Spleen (tissue), 7 donors: ENCODE measurements around the gene LYRM4.

Experiments used
- POLR2A ChIP-seq, 3 donors: fragments of 450-650 bp; IDR thresholded peaks; one replicate each; pipeline ENCODE4 v1.5.1; 2017; ENCODE audit warnings: antibody characterized with exemption in 3 of 3, mild to moderate bottlenecking in 1 of 3
- POLR2AphosphoS5 ChIP-seq, 3 donors: sonication (generic); formaldehyde crosslinking; IDR thresholded peaks; one replicate each; pipeline ENCODE4 v1.5.1; 2017; ENCODE audit warnings: antibody characterized with exemption in 3 of 3
- TF ChIP-seq, protein P1 (sequence below), 11 experiments: fragments of 200-600 bp in 7 of 11; fragments of 450-650 bp in 4 of 11; sonication (generic) in 4 of 11; IDR thresholded peaks in 8 of 11; conservative IDR thresholded peaks in 3 of 11; 1 replicate in 7 of 11; 2 replicates in 4 of 11; pipeline versions ENCODE4 v1.4.0 to v1.8.0; 2016 to 2021; ENCODE audit warnings: antibody characterized with exemption in 11 of 11, inconsistent platforms in 4 of 11, mild to moderate bottlenecking in 1 of 11
- donor health status: DM: no; HTN: no; CAD: no; lungs with moderate emphysema.
- donor health status: DM: no; HTN: no; CAD: no.
- donor health status: DM: no; HTN: no; CAD: no.

DNA sequence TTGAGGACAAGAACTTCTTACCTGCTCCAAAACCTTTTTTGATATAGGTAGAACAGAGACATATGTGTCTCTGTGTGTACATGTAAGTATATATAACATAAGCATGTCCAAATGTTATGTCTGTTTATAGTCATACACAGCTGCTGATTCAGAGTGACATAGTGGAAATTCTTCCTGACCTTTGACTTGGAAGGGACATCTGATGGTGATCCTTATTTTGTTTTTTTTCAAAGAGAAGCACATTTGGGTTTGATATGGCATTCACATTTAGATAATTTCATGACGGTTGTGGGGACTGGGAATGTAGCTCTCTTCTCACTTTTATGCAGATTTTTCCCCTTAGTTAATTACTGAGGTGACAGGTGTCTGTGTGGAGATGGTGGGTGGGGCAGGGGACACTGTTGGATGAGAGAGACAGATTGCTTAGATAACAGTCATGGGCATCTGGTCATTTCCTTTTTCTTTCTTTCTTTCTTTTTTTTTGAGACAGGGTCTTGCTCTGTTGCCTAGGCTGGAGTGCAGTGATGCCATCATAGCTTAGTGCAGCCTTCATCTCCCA is 39.5 kb upstream of the LYRM4 start:
- TF ChIP-seq, protein P1, sequence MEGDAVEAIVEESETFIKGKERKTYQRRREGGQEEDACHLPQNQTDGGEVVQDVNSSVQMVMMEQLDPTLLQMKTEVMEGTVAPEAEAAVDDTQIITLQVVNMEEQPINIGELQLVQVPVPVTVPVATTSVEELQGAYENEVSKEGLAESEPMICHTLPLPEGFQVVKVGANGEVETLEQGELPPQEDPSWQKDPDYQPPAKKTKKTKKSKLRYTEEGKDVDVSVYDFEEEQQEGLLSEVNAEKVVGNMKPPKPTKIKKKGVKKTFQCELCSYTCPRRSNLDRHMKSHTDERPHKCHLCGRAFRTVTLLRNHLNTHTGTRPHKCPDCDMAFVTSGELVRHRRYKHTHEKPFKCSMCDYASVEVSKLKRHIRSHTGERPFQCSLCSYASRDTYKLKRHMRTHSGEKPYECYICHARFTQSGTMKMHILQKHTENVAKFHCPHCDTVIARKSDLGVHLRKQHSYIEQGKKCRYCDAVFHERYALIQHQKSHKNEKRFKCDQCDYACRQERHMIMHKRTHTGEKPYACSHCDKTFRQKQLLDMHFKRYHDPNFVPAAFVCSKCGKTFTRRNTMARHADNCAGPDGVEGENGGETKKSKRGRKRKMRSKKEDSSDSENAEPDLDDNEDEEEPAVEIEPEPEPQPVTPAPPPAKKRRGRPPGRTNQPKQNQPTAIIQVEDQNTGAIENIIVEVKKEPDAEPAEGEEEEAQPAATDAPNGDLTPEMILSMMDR (IDR thresholded peaks at IDR 0.05 in 8 of 11, conservative IDR thresholded peaks at IDR 0.05 in 3 of 11): no peak
- TF ChIP-seq POLR2AphosphoS5 (IDR thresholded peaks at IDR 0.05) (no peak), POLR2A (IDR thresholded peaks at IDR 0.05) (no peak)
